ENCODE data around the gene ANO10. TPM values are rescaled to one million over a fixed set of nuclear protein-coding genes. Genes with fewer than 3 reads are reported as not detected.

The ANO10 gene
- total RNA-seq, 1 experiment from 2014 or later = 9.7 TPM

GRCh38 chr3:43436507-43437140, 185.2 kb downstream of the ANO10 start:
- no peak overlapping the region for H3K4me3 ChIP-seq (ENCODE audit: low read depth, low read length, poor library complexity, severe bottlenecking)
- BruUV-seq (replicated peaks) = no TSS peak
- no peaks in the 10 kb centered on the region for H3K9me3 ChIP-seq (ENCODE audit: low read depth, low read length, poor library complexity, severe bottlenecking)
- no peak for DNase-seq (ENCODE audit: low spot score)
- POLR2A ChIA-PET (ENCODE audit: low non-redundant PET) = no interaction called here
- no peaks in the 10 kb centered on the region for H3K4me1 ChIP-seq (ENCODE audit: insufficient read depth, low read length, poor library complexity, severe bottlenecking)
- intact Hi-C loops (cut with micrococcal nuclease; ENCODE audit: unreplicated experiment) = no loop called here
- CTCF ChIA-PET = no interaction called here
- TF ChIP-seq EZH2 (IDR thresholded peaks at IDR 0.05; ENCODE audit: borderline replicate concordance, low read depth, low read length, poor library complexity, severe bottlenecking) (no peak), CTCF (conservative IDR thresholded peaks at IDR 0.05; ENCODE audit: low read depth, low read length) (no peak)
- H3K27ac ChIP-seq (ENCODE audit: low read depth, low read length, poor library complexity, severe bottlenecking) = no peak overlapping the region
- H3K27me3 ChIP-seq (replicated peaks; ENCODE audit: insufficient read depth, low read depth, low read length, poor library complexity) = no peaks in the 10 kb centered on the region
- H3K36me3 ChIP-seq (ENCODE audit: insufficient read depth, low read length, poor library complexity, severe bottlenecking) = no peaks in the 10 kb centered on the region

GRCh38 chr3:43435706-43436105, 186.1 kb downstream of the ANO10 start:
- no peaks in the 10 kb centered on the region for H3K27me3 ChIP-seq (replicated peaks; ENCODE audit: insufficient read depth, low read depth, low read length, poor library complexity)
- no peaks in the 10 kb centered on the region for H3K36me3 ChIP-seq (ENCODE audit: insufficient read depth, low read length, poor library complexity, severe bottlenecking)
- no peak overlapping the region for H3K4me3 ChIP-seq (ENCODE audit: low read depth, low read length, poor library complexity, severe bottlenecking)
- CTCF ChIA-PET = no interaction called here
- BruUV-seq (replicated peaks) = no TSS peak
- no peaks in the 10 kb centered on the region for H3K9me3 ChIP-seq (ENCODE audit: low read depth, low read length, poor library complexity, severe bottlenecking)
- intact Hi-C loops (cut with micrococcal nuclease; ENCODE audit: unreplicated experiment) = no loop called here
- H3K4me1 ChIP-seq (ENCODE audit: insufficient read depth, low read length, poor library complexity, severe bottlenecking) = no peaks in the 10 kb centered on the region
- TF ChIP-seq CTCF (conservative IDR thresholded peaks at IDR 0.05; ENCODE audit: low read depth, low read length) (no peak), EZH2 (IDR thresholded peaks at IDR 0.05; ENCODE audit: borderline replicate concordance, low read depth, low read length, poor library complexity, severe bottlenecking) (no peak)
- no peak for DNase-seq (ENCODE audit: low spot score)
- no peak overlapping the region for H3K27ac ChIP-seq (ENCODE audit: low read depth, low read length, poor library complexity, severe bottlenecking)
- POLR2A ChIA-PET (ENCODE audit: low non-redundant PET) = no interaction called here

- TF ChIP-seq CTCF (conservative IDR thresholded peaks at IDR 0.05; ENCODE audit: low read depth, low read length) (no peak), EZH2 (IDR thresholded peaks at IDR 0.05; ENCODE audit: borderline replicate concordance, low read depth, low read length, poor library complexity, severe bottlenecking) (no peak)
- Histone ChIP-seq H3K4me3 (ENCODE audit: low read depth, low read length, poor library complexity, severe bottlenecking) (no peak overlapping the region), H3K4me1 (ENCODE audit: insufficient read depth, low read length, poor library complexity, severe bottlenecking) (no peaks in the 10 kb centered on the region), H3K9me3 (ENCODE audit: low read depth, low read length, poor library complexity, severe bottlenecking) (no peaks in the 10 kb centered on the region), H3K36me3 (ENCODE audit: insufficient read depth, low read length, poor library complexity, severe bottlenecking) (no peaks in the 10 kb centered on the region), H3K27ac (ENCODE audit: low read depth, low read length, poor library complexity, severe bottlenecking) (no peak overlapping the region), H3K27me3 (replicated peaks; ENCODE audit: insufficient read depth, low read depth, low read length, poor library complexity) (no peaks in the 10 kb centered on the region)
- ChIA-PET CTCF (no interaction called here), POLR2A (ENCODE audit: low non-redundant PET) (no interaction called here)
- BruUV-seq (replicated peaks) = no TSS peak
- intact Hi-C loops (cut with micrococcal nuclease; ENCODE audit: unreplicated experiment) = no loop called here
- DNase-seq (ENCODE audit: low spot score) = no peak
Measured at GRCh38 chr3:43434431-43434830, 187.4 kb downstream of the ANO10 start.
